HepG2 (cell line): ENCODE results near the gene LGALS13. TPM values are rescaled to one million over a fixed set of nuclear protein-coding genes. Genes with fewer than 3 reads are reported as not detected.
A peak's percentile ranks its signal among the peaks of the same experiment; 100 is the strongest.

ENCODE experiments used
- ATAC-seq: fragments of 200-7000 bp; cut with Tn5 transposase; 3 replicates; pipeline ENCODE4 v1.9.1; 2020; ENCODE audit warnings: mild to moderate bottlenecking, moderate library complexity
- BruUV-seq: library from RNA; stranded (reverse); fragments of 400-500 nt; replicated peaks from 2 replicates; lab custom pipeline; 2021; lab: Mats Ljungman, UMichigan
- CTCF ChIA-PET: fragments of 300-600 bp; formaldehyde crosslinking; extraction: SDS; loops from one replicate; lab custom pipeline; 2021; ENCODE audit warnings: low total read pairs, inconsistent platforms, low intra/inter-chr PET ratio; lab: Yijun Ruan, JAX
- POLR2A ChIA-PET: fragments of 350-600 bp; sonication (Branson Sonifier 250); formaldehyde crosslinking; loops from one replicate; lab custom pipeline; 2020; ENCODE audit warnings: antibody characterized with exemption, inconsistent platforms; lab: Yijun Ruan, JAX
- DNase-seq: peaks from one replicate; pipeline ENCODE4 v3.0.0-alpha.2; 2015; ENCODE audit warnings: low spot score
- FAIRE-seq: peaks from 3 replicates; lab custom pipeline; 2011; peaks lifted over from hg19 to GRCh38; lab: Jason Lieb, UNC
- H2AFZ ChIP-seq: one replicate; pipeline ENCODE4 v1.6.1; 2011; ENCODE audit warnings: low read length, inconsistent platforms
- H3K27ac ChIP-seq: fragments of 300-600 bp; 3 replicates; pipeline ENCODE4 v1.8.0; 2011; ENCODE audit warnings: mixed run types, mild to moderate bottlenecking, mixed read lengths, low read length, inconsistent platforms; ENCODE audit not compliant: insufficient read depth; ENCODE audit errors: extremely low read length
- H3K27me3 ChIP-seq, 2 experiments: fragments of 200-600 bp in 1 of 2; 2 replicates in 1 of 2; 3 replicates in 1 of 2; pipeline versions ENCODE4 v1.6.0 to v1.8.0; 2011; ENCODE audit warnings: low read length in 2 of 2, mild to moderate bottlenecking in 2 of 2, moderate library complexity in 2 of 2, inconsistent platforms in 1 of 2; ENCODE audit not compliant: insufficient read depth in 2 of 2, control insufficient read depth in 1 of 2
- H3K36me3 ChIP-seq, 2 experiments: fragments of 200-600 bp in 1 of 2; replicated peaks in 1 of 2; 2 replicates in 1 of 2; 3 replicates in 1 of 2; pipeline versions ENCODE4 v1.5.1 to v1.8.0; 2011; ENCODE audit warnings: low read length in 2 of 2, inconsistent platforms in 1 of 2; ENCODE audit not compliant: insufficient read depth in 2 of 2, control insufficient read depth in 1 of 2
- H3K4me1 ChIP-seq: 2 replicates; pipeline ENCODE4 v1.5.1; 2012; ENCODE audit warnings: low read length, inconsistent platforms; ENCODE audit not compliant: insufficient read depth
- H3K4me2 ChIP-seq: 2 replicates; pipeline ENCODE4 v1.6.0; 2011; ENCODE audit warnings: low read depth, low read length, inconsistent platforms
- H3K4me3 ChIP-seq, 3 experiments: fragments of 200-600 bp in 1 of 3; sonication (generic), shearing (Covaris generic) in 1 of 3; replicated peaks in 1 of 3; 2 replicates each; pipeline ENCODE4 v1.5.1; 2011 to 2016; ENCODE audit warnings: low read length in 3 of 3, inconsistent platforms in 2 of 3, low read depth in 2 of 3, mild to moderate bottlenecking in 2 of 3, control low read depth in 1 of 3, mixed read lengths in 1 of 3; ENCODE audit not compliant: insufficient read depth in 1 of 3
- H3K79me2 ChIP-seq: one replicate; pipeline ENCODE4 v1.6.1; 2011; ENCODE audit warnings: low read length, inconsistent platforms; ENCODE audit not compliant: insufficient read depth
- H3K9ac ChIP-seq: 2 replicates; pipeline ENCODE4 v1.6.0; 2011; ENCODE audit warnings: mild to moderate bottlenecking, low read depth, low read length, inconsistent platforms; ENCODE audit not compliant: insufficient read depth
- H3K9me3 ChIP-seq: 2 replicates; pipeline ENCODE4 v1.5.1; 2012; ENCODE audit warnings: mild to moderate bottlenecking, low read length
- H4K20me1 ChIP-seq: 2 replicates; pipeline ENCODE4 v1.6.0; 2011; ENCODE audit warnings: inconsistent platforms, mild to moderate bottlenecking, low read length, moderate library complexity; ENCODE audit not compliant: insufficient read depth
- BORCS8-MEF2B ChIP-seq: sonication (generic); formaldehyde crosslinking; IDR thresholded peaks from 2 replicates; pipeline ENCODE4 v1.8.0; 2022; ENCODE audit warnings: mild to moderate bottlenecking, missing genetic modification reagents
- FLYWCH1 ChIP-seq: sonication (generic); formaldehyde crosslinking; IDR thresholded peaks from 2 replicates; pipeline ENCODE4 v1.8.1; 2023; ENCODE audit warnings: mild to moderate bottlenecking, missing genetic modification reagents
- HMG20B ChIP-seq: conservative IDR thresholded peaks from 2 replicates; pipeline ENCODE4 v1.6.1; 2016; ENCODE audit warnings: missing genetic modification reagents, missing compliant biosample characterization
- HOXA9 ChIP-seq: sonication (generic); formaldehyde crosslinking; IDR thresholded peaks from 2 replicates; pipeline ENCODE4 v1.8.1; 2022; ENCODE audit warnings: missing genetic modification reagents, mild to moderate bottlenecking, moderate library complexity, borderline replicate concordance
- KAT7 ChIP-seq: IDR thresholded peaks from 2 replicates; pipeline ENCODE4 v1.6.1; 2018; ENCODE audit warnings: borderline replicate concordance, missing compliant biosample characterization
- NFKBIZ ChIP-seq: IDR thresholded peaks from 2 replicates; pipeline ENCODE4 v1.6.1; 2018; ENCODE audit warnings: missing genetic modification reagents, missing compliant biosample characterization
- RARA ChIP-seq: IDR thresholded peaks from 2 replicates; pipeline ENCODE4 v1.6.1; 2016; ENCODE audit warnings: missing genetic modification reagents, missing compliant biosample characterization
- WIZ ChIP-seq: sonication (generic); formaldehyde crosslinking; IDR thresholded peaks from 2 replicates; pipeline ENCODE4 v1.5.1; 2020; ENCODE audit warnings: mild to moderate bottlenecking, missing genetic modification reagents
- ZNF12 ChIP-seq: sonication (generic); formaldehyde crosslinking; IDR thresholded peaks from 2 replicates; pipeline ENCODE4 v1.5.0; 2020; ENCODE audit warnings: missing genetic modification reagents
- ZNF251 ChIP-seq: sonication (generic); formaldehyde crosslinking; IDR thresholded peaks from 2 replicates; pipeline ENCODE4 v1.9.0; 2021; ENCODE audit warnings: mild to moderate bottlenecking, missing genetic modification reagents
- ZNF292 ChIP-seq: sonication (generic); formaldehyde crosslinking; IDR thresholded peaks from 2 replicates; pipeline ENCODE4 v1.8.1; 2022; ENCODE audit warnings: mild to moderate bottlenecking, low read depth, missing genetic modification reagents, borderline replicate concordance
- ZNF589 ChIP-seq: sonication (generic); formaldehyde crosslinking; conservative IDR thresholded peaks from 2 replicates; pipeline ENCODE4 v1.8.0; 2022; ENCODE audit warnings: mild to moderate bottlenecking, moderate library complexity, missing genetic modification reagents
- ZNF616 ChIP-seq: sonication (generic); formaldehyde crosslinking; IDR thresholded peaks from 2 replicates; pipeline ENCODE4 v1.5.0; 2020; ENCODE audit warnings: low read depth, mild to moderate bottlenecking, missing genetic modification reagents
- ZNF883 ChIP-seq: sonication (generic); formaldehyde crosslinking; IDR thresholded peaks from 2 replicates; pipeline ENCODE4 v1.5.1; 2020; ENCODE audit warnings: mild to moderate bottlenecking, missing genetic modification reagents; ENCODE audit errors: not compliant biosample characterization
- ZSCAN9 ChIP-seq: IDR thresholded peaks from 2 replicates; pipeline ENCODE4 v1.6.1; 2016; ENCODE audit warnings: borderline replicate concordance
- WGBS: methylation state at CpG from one replicate; pipeline ENCODE4 v1.1.6; 2017; ENCODE audit warnings: low lambda C conversion rate; 5-methylcytosine and 5-hydroxymethylcytosine counted together
- in situ Hi-C: cut with HindIII; loops from 2 replicates; pipeline ENCODE4 v1.10.0; 2017; ENCODE audit warnings: low pct_unique_long_range_greater_than_20kb; ENCODE audit not compliant: extremely low pct_ligation_motif_present
- intact Hi-C: fragments of 100-400 bp; cut with micrococcal nuclease; formaldehyde crosslinking; loops from one replicate; pipeline ENCODE4 v1.10.0; 2022; ENCODE audit not compliant: unreplicated experiment
- polyA plus RNA-seq, 8 experiments: library from polyadenylated mRNA; depleted of rRNA in 3 of 8; stranded (reverse) in 7 of 8; unstranded in 1 of 8; fragments of >200 nt; fragmentation: Illumina TruSeq in 4 of 8; extraction: Trizol in 4 of 8; gene quantifications; 2 replicates each; pipeline versions ENCODE4 v1.2.1 to v1.2.3, GENCODE V29; 2011 to 2016; ENCODE audit warnings: low read depth in 4 of 8, missing spikeins in 1 of 8, mixed read lengths in 1 of 8; ENCODE audit not compliant: insufficient read depth in 1 of 8
- total RNA-seq, 5 experiments: library from RNA; depleted of rRNA; stranded (reverse); fragments of >200 nt; fragmentation: Illumina TruSeq; extraction: Trizol; gene quantifications; 2 replicates each; pipeline ENCODE4 v1.2.3, GENCODE V29; 2016; ENCODE audit warnings: low read depth in 1 of 5
- TF ChIP-seq, protein P1 (sequence below): sonication (generic); formaldehyde crosslinking; IDR thresholded peaks from 2 replicates; pipeline ENCODE4 v1.8.0; 2022; ENCODE audit warnings: mild to moderate bottlenecking, missing genetic modification reagents, moderate library complexity
- TF ChIP-seq, protein P2 (sequence below): sonication (generic); formaldehyde crosslinking; IDR thresholded peaks from 2 replicates; pipeline ENCODE4 v1.5.0; 2020; ENCODE audit warnings: missing genetic modification reagents, mild to moderate bottlenecking, borderline replicate concordance
- TF ChIP-seq, protein P3 (sequence below): sonication (generic); formaldehyde crosslinking; IDR thresholded peaks from 2 replicates; pipeline ENCODE4 v1.5.1; 2020; ENCODE audit warnings: mild to moderate bottlenecking, missing genetic modification reagents

LGALS13 gene
- total and polyA plus RNA-seq, 2 of the 13 experiments (the other 11 are each of a cell fraction or from before 2014, with no cell fraction given), result not detected

DNA sequence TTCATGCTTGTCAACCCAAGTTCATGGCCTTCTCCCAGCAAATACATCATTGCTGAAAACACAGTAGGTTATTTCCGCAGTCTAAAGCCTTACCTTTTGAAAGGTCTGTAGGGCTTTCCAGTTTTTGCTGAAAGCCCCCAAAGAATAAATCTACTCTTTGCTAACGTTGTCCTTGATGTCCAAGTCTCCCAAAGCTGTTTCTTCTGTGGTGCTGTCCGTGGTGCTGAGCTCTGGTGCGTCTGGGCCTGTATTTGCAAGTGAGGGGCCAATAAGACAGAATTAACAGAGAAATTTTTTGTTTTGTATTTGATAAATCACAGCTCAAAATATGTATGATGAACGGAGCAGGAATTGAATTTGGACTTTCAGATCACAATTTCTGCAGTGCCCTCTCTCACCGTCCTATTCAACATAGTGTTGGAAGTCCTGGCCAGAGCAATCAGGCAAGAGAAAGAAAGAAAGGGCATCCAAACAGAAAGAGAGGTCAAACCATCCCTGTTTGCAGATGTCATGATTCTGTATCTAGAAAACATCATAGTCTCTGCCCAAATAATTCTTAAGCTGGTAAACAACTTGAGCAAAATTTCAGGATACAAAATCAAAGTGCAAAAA lies 43.6 kb downstream of the LGALS13 start (continued):
- TF ChIP-seq ZSCAN9 (CRISPR knock-in tag) (peak; percentile 77; the same call in 1 of the 2 replicates), HOXA9 (CRISPR knock-in tag) (no peak), WIZ (CRISPR knock-in tag) (peak; percentile 65; the same call in 1 of the 2 replicates), BORCS8-MEF2B (peak; percentile 62; the same call in 1 of the 2 replicates), RARA (CRISPR knock-in tag) (0 out of 2 replicates have a peak, but pooled peaks have one; percentile 21)

DNA sequence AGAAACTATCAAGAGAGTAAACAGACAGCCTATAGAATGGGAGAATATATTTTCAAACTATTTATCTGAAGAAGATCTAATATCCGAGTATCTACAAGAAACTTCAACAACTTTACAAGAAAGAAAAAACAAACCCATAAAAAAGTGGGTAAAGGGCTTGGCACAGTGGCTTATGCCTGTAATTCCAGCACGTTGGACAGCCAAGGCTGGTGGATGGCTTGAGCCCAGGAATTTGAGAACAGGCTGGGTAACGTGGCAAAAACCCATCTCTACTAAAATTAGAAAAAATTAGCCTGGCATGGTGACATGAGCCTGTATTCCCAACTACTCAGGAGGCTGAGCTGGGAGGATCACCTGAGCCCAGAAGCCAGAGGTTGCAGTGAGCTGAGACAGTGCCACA lies 45.6 kb downstream of the LGALS13 start:
- Histone ChIP-seq H3K4me2 (no peak overlapping the region), H4K20me1 (no peaks in the 10 kb centered on the region), H2AFZ (no peak overlapping the region), H3K4me1 (no peaks in the 10 kb centered on the region), H3K9me3 (no peaks in the 10 kb centered on the region), H3K79me2 (no peaks in the 10 kb centered on the region), H3K4me3 (no peak overlapping the region), H3K36me3 (no peaks in the 10 kb centered on the region), H3K27ac (no peak overlapping the region), H3K27me3 (no peaks in the 10 kb centered on the region), H3K9ac (no peak overlapping the region)
- intact Hi-C loops, result no loop called here
- POLR2A ChIA-PET, result no interaction called here
- CTCF ChIA-PET, result no interaction called here
- DNase-seq (no peak), ATAC-seq (no peak), FAIRE-seq (no peak)
- in situ Hi-C loops, result no loop called here
- WGBS, result 2% methylated on average over 3 of the region's 3 CpGs
- BruUV-seq, result no TSS peak
- TF ChIP-seq, protein P1, sequence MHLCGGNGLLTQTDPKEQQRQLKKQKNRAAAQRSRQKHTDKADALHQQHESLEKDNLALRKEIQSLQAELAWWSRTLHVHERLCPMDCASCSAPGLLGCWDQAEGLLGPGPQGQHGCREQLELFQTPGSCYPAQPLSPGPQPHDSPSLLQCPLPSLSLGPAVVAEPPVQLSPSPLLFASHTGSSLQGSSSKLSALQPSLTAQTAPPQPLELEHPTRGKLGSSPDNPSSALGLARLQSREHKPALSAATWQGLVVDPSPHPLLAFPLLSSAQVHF (CRISPR knock-in tag), result no peak
- TF ChIP-seq HMG20B (CRISPR knock-in tag), result no peak
- no peak for TF ChIP-seq ZNF292 (CRISPR knock-in tag)
- TF ChIP-seq ZNF883 (CRISPR knock-in tag), result no peak
- TF ChIP-seq ZNF251 (CRISPR knock-in tag), result no peak
- TF ChIP-seq ZNF616 (CRISPR knock-in tag), result no peak
- TF ChIP-seq, protein P2, sequence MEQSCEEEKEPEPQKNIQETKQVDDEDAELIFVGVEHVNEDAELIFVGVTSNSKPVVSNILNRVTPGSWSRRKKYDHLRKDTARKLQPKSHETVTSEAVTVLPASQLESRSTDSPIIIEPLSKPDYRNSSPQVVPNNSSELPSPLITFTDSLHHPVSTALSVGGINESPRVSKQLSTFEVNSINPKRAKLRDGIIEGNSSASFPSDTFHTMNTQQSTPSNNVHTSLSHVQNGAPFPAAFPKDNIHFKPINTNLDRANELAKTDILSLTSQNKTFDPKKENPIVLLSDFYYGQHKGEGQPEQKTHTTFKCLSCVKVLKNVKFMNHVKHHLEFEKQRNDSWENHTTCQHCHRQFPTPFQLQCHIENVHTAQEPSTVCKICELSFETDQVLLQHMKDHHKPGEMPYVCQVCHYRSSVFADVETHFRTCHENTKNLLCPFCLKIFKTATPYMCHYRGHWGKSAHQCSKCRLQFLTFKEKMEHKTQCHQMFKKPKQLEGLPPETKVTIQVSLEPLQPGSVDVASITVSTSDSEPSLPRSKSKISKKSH (CRISPR knock-in tag), result no peak
- TF ChIP-seq KAT7 (CRISPR knock-in tag), result no peak
- TF ChIP-seq FLYWCH1 (CRISPR knock-in tag), result no peak
- no peak for TF ChIP-seq ZNF12 (CRISPR knock-in tag)
- no peak for TF ChIP-seq NFKBIZ
- no peak for TF ChIP-seq ZNF589 (CRISPR knock-in tag)
- TF ChIP-seq, protein P3, sequence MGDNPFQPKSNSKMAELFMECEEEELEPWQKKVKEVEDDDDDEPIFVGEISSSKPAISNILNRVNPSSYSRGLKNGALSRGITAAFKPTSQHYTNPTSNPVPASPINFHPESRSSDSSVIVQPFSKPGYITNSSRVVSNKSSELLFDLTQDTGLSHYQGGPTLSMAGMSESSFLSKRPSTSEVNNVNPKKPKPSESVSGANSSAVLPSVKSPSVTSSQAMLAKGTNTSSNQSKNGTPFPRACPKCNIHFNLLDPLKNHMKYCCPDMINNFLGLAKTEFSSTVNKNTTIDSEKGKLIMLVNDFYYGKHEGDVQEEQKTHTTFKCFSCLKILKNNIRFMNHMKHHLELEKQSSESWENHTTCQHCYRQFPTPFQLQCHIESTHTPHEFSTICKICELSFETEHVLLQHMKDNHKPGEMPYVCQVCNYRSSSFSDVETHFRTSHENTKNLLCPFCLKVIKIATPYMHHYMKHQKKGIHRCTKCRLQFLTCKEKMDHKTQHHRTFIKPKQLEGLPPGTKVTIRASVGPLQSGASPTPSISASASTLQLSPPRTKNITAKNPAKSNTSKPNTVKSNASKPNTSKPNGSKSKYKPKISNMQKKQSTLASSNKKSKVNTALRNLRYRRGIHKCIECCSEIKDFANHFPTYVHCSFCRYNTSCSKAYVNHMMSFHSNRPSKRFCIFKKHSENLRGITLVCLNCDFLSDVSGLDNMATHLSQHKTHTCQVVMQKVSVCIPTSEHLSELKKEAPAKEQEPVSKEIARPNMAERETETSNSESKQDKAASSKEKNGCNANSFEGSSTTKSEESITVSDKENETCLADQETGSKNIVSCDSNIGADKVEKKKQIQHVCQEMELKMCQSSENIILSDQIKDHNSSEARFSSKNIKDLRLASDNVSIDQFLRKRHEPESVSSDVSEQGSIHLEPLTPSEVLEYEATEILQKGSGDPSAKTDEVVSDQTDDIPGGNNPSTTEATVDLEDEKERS, result no peak
